ENCODE results near the gene CAPN5.

DNA sequence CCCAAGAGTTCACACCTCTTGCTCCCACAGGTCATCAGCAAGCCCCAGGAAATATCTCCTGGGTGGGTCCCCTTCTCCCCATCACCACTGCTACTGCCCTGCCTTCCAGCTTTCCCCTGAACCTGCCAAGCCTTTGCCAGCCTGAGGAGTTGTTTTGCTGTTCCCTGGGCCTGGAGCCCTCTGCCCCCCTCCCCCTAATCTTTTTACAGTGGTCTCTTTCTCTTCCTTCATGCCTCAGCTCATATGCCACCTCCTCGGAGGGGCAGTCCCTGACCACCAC lies 80.2 kb downstream of the CAPN5 start:
- TF ChIP-seq CTCF (IDR thresholded peaks at IDR 0.05; ENCODE audit: low read depth, low read length, poor library complexity, severe bottlenecking) (no peak), EZH2phosphoT487 (IDR thresholded peaks at IDR 0.05; ENCODE audit: borderline replicate concordance, low read length) (no peak)
